ENCODE results near the gene TMEM126A.

The TMEM126A gene

GRCh38 chr11:85694385-85694980 is 46.7 kb downstream of the TMEM126A start:
- no peak overlapping the region for H3K4ac ChIP-seq (ENCODE audit: low read depth, low read length)
- H2BK5ac ChIP-seq (ENCODE audit: low read length), result no peak overlapping the region
- H3K4me1 ChIP-seq (ENCODE audit: control insufficient read depth, low read depth, low read length), result no peaks in the 10 kb centered on the region
- H4K5ac ChIP-seq (ENCODE audit: low read length), result no peak overlapping the region
- no peaks in the 10 kb centered on the region for H3K27me3 ChIP-seq (ENCODE audit: insufficient read depth, low read length, poor library complexity)
- H3K23ac ChIP-seq (ENCODE audit: low read length), result no peak overlapping the region
- no peak overlapping the region for H3K56ac ChIP-seq (ENCODE audit: low read length)
- H3K4me3 ChIP-seq (ENCODE audit: low read length), result no peak overlapping the region
- H3K4me2 ChIP-seq (ENCODE audit: low read length), result no peak overlapping the region
- no CpG with 5 or more reads among the region's 1 CpG for WGBS (ENCODE audit: extremely low coverage, insufficient coverage, low lambda C conversion rate)
- no peak overlapping the region for H3K9ac ChIP-seq (ENCODE audit: low read length)
- no peak overlapping the region for H3K18ac ChIP-seq (ENCODE audit: low read length)
- no peaks in the 10 kb centered on the region for H3K36me3 ChIP-seq (ENCODE audit: control insufficient read depth, insufficient read depth, low read length)
- peak; percentile 46 for DNase-seq
- no peak overlapping the region for H2BK120ac ChIP-seq (ENCODE audit: low read depth, low read length)
- no peak overlapping the region for H4K8ac ChIP-seq (ENCODE audit: low read depth, low read length)
- no peak overlapping the region for H3K27ac ChIP-seq (ENCODE audit: low read depth, low read length)
- H2AK5ac ChIP-seq (ENCODE audit: low read length), result no peak overlapping the region
- H3K79me1 ChIP-seq (ENCODE audit: low read length), result no peaks in the 10 kb centered on the region
- H3K79me2 ChIP-seq (ENCODE audit: control insufficient read depth, insufficient read depth, low read length), result no peaks in the 10 kb centered on the region
- H2BK15ac ChIP-seq (replicated peaks; ENCODE audit: low read depth), result no peak overlapping the region

- Histone ChIP-seq H3K27ac (ENCODE audit: low read depth, low read length) (no peak overlapping the region), H3K27me3 (ENCODE audit: insufficient read depth, low read length, poor library complexity) (no peaks in the 10 kb centered on the region), H3K4me2 (ENCODE audit: low read length) (no peak overlapping the region), H3K9ac (ENCODE audit: low read length) (no peak overlapping the region), H2BK15ac (replicated peaks; ENCODE audit: low read depth) (no peak overlapping the region), H3K79me1 (ENCODE audit: low read length) (no peaks in the 10 kb centered on the region), H3K18ac (ENCODE audit: low read length) (no peak overlapping the region), H3K4me3 (ENCODE audit: low read length) (no peak overlapping the region), H2AK5ac (ENCODE audit: low read length) (no peak overlapping the region), H3K23ac (ENCODE audit: low read length) (no peak overlapping the region), H2BK5ac (ENCODE audit: low read length) (no peak overlapping the region), H4K5ac (ENCODE audit: low read length) (no peak overlapping the region), H3K79me2 (ENCODE audit: control insufficient read depth, insufficient read depth, low read length) (no peaks in the 10 kb centered on the region), H2BK120ac (ENCODE audit: low read depth, low read length) (no peak overlapping the region), H3K56ac (ENCODE audit: low read length) (no peak overlapping the region), H3K4me1 (ENCODE audit: control insufficient read depth, low read depth, low read length) (no peaks in the 10 kb centered on the region), H3K4ac (ENCODE audit: low read depth, low read length) (no peak overlapping the region), H3K36me3 (ENCODE audit: control insufficient read depth, insufficient read depth, low read length) (no peaks in the 10 kb centered on the region), H4K8ac (ENCODE audit: low read depth, low read length) (no peak overlapping the region)
- no peak for DNase-seq
These were observed 47.8 kb downstream of the TMEM126A start for GRCh38 chr11:85695546-85695945.

GRCh38 chr11:85697747-85698146 is 50.0 kb downstream of the TMEM126A start:
- H3K79me2 ChIP-seq (ENCODE audit: control insufficient read depth, insufficient read depth, low read length), result no peaks in the 10 kb centered on the region
- H3K56ac ChIP-seq (ENCODE audit: low read length), result no peak overlapping the region
- no peak overlapping the region for H2BK15ac ChIP-seq (replicated peaks; ENCODE audit: low read depth)
- no peak overlapping the region for H3K23ac ChIP-seq (ENCODE audit: low read length)
- no peak overlapping the region for H3K18ac ChIP-seq (ENCODE audit: low read length)
- no peak overlapping the region for H4K8ac ChIP-seq (ENCODE audit: low read depth, low read length)
- H2BK5ac ChIP-seq (ENCODE audit: low read length), result no peak overlapping the region
- H3K27me3 ChIP-seq (ENCODE audit: insufficient read depth, low read length, poor library complexity), result no peaks in the 10 kb centered on the region
- no CpG with 5 or more reads among the region's 2 CpGs for WGBS (ENCODE audit: extremely low coverage, insufficient coverage, low lambda C conversion rate)
- no peak overlapping the region for H2BK120ac ChIP-seq (ENCODE audit: low read depth, low read length)
- no peak overlapping the region for H3K4me3 ChIP-seq (ENCODE audit: low read length)
- H3K4ac ChIP-seq (ENCODE audit: low read depth, low read length), result no peak overlapping the region
- no peak overlapping the region for H3K27ac ChIP-seq (ENCODE audit: low read depth, low read length)
- no peaks in the 10 kb centered on the region for H3K4me1 ChIP-seq (ENCODE audit: control insufficient read depth, low read depth, low read length)
- H3K79me1 ChIP-seq (ENCODE audit: low read length), result no peaks in the 10 kb centered on the region
- H3K4me2 ChIP-seq (ENCODE audit: low read length), result no peak overlapping the region
- H2AK5ac ChIP-seq (ENCODE audit: low read length), result no peak overlapping the region
- no peak overlapping the region for H4K5ac ChIP-seq (ENCODE audit: low read length)
- DNase-seq, result no peak
- H3K36me3 ChIP-seq (ENCODE audit: control insufficient read depth, insufficient read depth, low read length), result no peaks in the 10 kb centered on the region
- no peak overlapping the region for H3K9ac ChIP-seq (ENCODE audit: low read length)

GRCh38 chr11:85698195-85698594 is 50.4 kb downstream of the TMEM126A start:
- H3K4me1 ChIP-seq (ENCODE audit: control insufficient read depth, low read depth, low read length), result no peaks in the 10 kb centered on the region
- H3K18ac ChIP-seq (ENCODE audit: low read length), result no peak overlapping the region
- no peaks in the 10 kb centered on the region for H3K79me1 ChIP-seq (ENCODE audit: low read length)
- H3K23ac ChIP-seq (ENCODE audit: low read length), result no peak overlapping the region
- no peak overlapping the region for H2BK120ac ChIP-seq (ENCODE audit: low read depth, low read length)
- no peaks in the 10 kb centered on the region for H3K79me2 ChIP-seq (ENCODE audit: control insufficient read depth, insufficient read depth, low read length)
- DNase-seq, result no peak
- H3K27ac ChIP-seq (ENCODE audit: low read depth, low read length), result no peak overlapping the region
- H4K5ac ChIP-seq (ENCODE audit: low read length), result no peak overlapping the region
- H3K36me3 ChIP-seq (ENCODE audit: control insufficient read depth, insufficient read depth, low read length), result no peaks in the 10 kb centered on the region
- no peak overlapping the region for H2BK5ac ChIP-seq (ENCODE audit: low read length)
- no peak overlapping the region for H2BK15ac ChIP-seq (replicated peaks; ENCODE audit: low read depth)
- no peak overlapping the region for H3K4me2 ChIP-seq (ENCODE audit: low read length)
- H3K4me3 ChIP-seq (ENCODE audit: low read length), result no peak overlapping the region
- H3K27me3 ChIP-seq (ENCODE audit: insufficient read depth, low read length, poor library complexity), result no peaks in the 10 kb centered on the region
- no peak overlapping the region for H3K9ac ChIP-seq (ENCODE audit: low read length)
- H3K56ac ChIP-seq (ENCODE audit: low read length), result no peak overlapping the region
- H4K8ac ChIP-seq (ENCODE audit: low read depth, low read length), result no peak overlapping the region
- no CpG with 5 or more reads among the region's 1 CpG for WGBS (ENCODE audit: extremely low coverage, insufficient coverage, low lambda C conversion rate)
- H3K4ac ChIP-seq (ENCODE audit: low read depth, low read length), result no peak overlapping the region
- H2AK5ac ChIP-seq (ENCODE audit: low read length), result no peak overlapping the region

GRCh38 chr11:85699957-85700741 is 52.4 kb downstream of the TMEM126A start:
- no peak overlapping the region for H4K5ac ChIP-seq (ENCODE audit: low read length)
- H3K36me3 ChIP-seq (ENCODE audit: control insufficient read depth, insufficient read depth, low read length), result no peaks in the 10 kb centered on the region
- H3K27me3 ChIP-seq (ENCODE audit: insufficient read depth, low read length, poor library complexity), result no peaks in the 10 kb centered on the region
- no peak overlapping the region for H2BK15ac ChIP-seq (replicated peaks; ENCODE audit: low read depth)
- H2AK5ac ChIP-seq (ENCODE audit: low read length), result no peak overlapping the region
- H3K4ac ChIP-seq (ENCODE audit: low read depth, low read length), result no peak overlapping the region
- no CpG with 5 or more reads among the region's 2 CpGs for WGBS (ENCODE audit: extremely low coverage, insufficient coverage, low lambda C conversion rate)
- no peak overlapping the region for H3K23ac ChIP-seq (ENCODE audit: low read length)
- H3K27ac ChIP-seq (ENCODE audit: low read depth, low read length), result no peak overlapping the region
- no peak overlapping the region for H3K56ac ChIP-seq (ENCODE audit: low read length)
- H3K4me1 ChIP-seq (ENCODE audit: control insufficient read depth, low read depth, low read length), result no peaks in the 10 kb centered on the region
- no peaks in the 10 kb centered on the region for H3K79me1 ChIP-seq (ENCODE audit: low read length)
- H3K79me2 ChIP-seq (ENCODE audit: control insufficient read depth, insufficient read depth, low read length), result no peaks in the 10 kb centered on the region
- H3K9ac ChIP-seq (ENCODE audit: low read length), result no peak overlapping the region
- H3K4me3 ChIP-seq (ENCODE audit: low read length), result no peak overlapping the region
- DNase-seq, result no peak
- H2BK120ac ChIP-seq (ENCODE audit: low read depth, low read length), result no peak overlapping the region
- H2BK5ac ChIP-seq (ENCODE audit: low read length), result no peak overlapping the region
- no peak overlapping the region for H3K18ac ChIP-seq (ENCODE audit: low read length)
- no peak overlapping the region for H4K8ac ChIP-seq (ENCODE audit: low read depth, low read length)
- H3K4me2 ChIP-seq (ENCODE audit: low read length), result no peak overlapping the region

- H2AK5ac ChIP-seq (ENCODE audit: low read length), result no peak overlapping the region
- H3K18ac ChIP-seq (ENCODE audit: low read length), result no peak overlapping the region
These were observed 57.2 kb downstream of the TMEM126A start for GRCh38 chr11:85704967-85705366.

More at GRCh38 chr11:85704967-85705366, 57.2 kb downstream of the TMEM126A start:
- Histone ChIP-seq H4K8ac (ENCODE audit: low read depth, low read length) (no peak overlapping the region), H3K79me1 (ENCODE audit: low read length) (no peaks in the 10 kb centered on the region), H3K79me2 (ENCODE audit: control insufficient read depth, insufficient read depth, low read length) (no peaks in the 10 kb centered on the region), H3K4me1 (ENCODE audit: control insufficient read depth, low read depth, low read length) (no peaks in the 10 kb centered on the region), H3K27me3 (ENCODE audit: insufficient read depth, low read length, poor library complexity) (no peaks in the 10 kb centered on the region), H2BK5ac (ENCODE audit: low read length) (no peak overlapping the region), H3K36me3 (ENCODE audit: control insufficient read depth, insufficient read depth, low read length) (no peaks in the 10 kb centered on the region), H3K4me3 (ENCODE audit: low read length) (no peak overlapping the region), H3K27ac (ENCODE audit: low read depth, low read length) (no peak overlapping the region), H3K4ac (ENCODE audit: low read depth, low read length) (no peak overlapping the region), H3K56ac (ENCODE audit: low read length) (no peak overlapping the region), H2BK120ac (ENCODE audit: low read depth, low read length) (no peak overlapping the region), H3K23ac (ENCODE audit: low read length) (no peak overlapping the region), H3K9ac (ENCODE audit: low read length) (no peak overlapping the region), H4K5ac (ENCODE audit: low read length) (no peak overlapping the region), H2BK15ac (replicated peaks; ENCODE audit: low read depth) (no peak overlapping the region), H3K4me2 (ENCODE audit: low read length) (no peak overlapping the region)
- WGBS (ENCODE audit: extremely low coverage, insufficient coverage, low lambda C conversion rate), result no CpG with 5 or more reads among the region's 3 CpGs
- no peak for DNase-seq
